ENCODE results near the gene SLC25A1. TPM values are rescaled to one million over a fixed set of nuclear protein-coding genes. Genes with fewer than 3 reads are reported as not detected.
A peak's percentile ranks its signal among the peaks of the same experiment; 100 is the strongest.

The SLC25A1 gene
- total RNA-seq, 1 donor, result 63.7 TPM

DNA sequence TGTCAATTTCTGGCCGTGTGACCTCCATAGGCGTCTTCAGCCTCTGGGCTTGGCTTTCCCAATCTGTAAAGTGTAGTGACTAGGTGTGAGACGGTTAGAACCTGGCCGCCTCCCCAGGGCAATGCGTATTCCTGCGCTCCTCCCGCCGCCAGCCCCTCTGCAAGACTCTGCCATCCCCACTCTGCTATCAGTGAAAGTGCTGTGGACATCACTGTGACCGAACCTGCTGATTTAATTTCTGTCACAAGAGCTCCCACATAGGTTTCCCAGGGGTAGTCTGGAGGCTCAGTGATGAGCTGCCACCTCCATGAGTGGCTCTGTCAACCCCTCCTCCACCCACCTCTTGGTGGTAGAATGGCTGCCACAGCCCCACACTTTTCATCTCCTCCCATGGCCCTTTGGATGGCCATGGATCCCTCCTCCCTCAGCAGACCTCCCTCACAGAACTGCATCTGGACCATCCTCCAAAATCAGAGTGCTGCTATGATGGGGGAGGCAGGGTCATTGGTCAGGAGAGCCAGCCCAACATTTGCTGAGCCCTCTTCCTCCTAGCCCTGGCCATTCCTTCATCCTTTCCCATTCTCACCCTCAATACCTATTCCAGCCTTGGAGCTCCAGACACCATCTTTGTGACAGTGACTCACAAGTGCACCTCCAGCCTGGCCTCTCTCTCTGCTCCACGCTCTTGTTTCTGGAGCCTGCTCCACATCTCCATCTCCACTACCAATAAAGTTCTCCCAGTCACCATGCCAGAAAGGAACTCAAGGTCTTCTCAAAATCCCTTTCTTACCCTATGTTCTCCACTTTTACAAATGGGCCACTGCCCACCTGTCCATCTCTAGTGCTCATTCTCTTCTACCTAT lies 27.0 kb downstream of the SLC25A1 start:
- H4K20me1 ChIP-seq (ENCODE audit: insufficient read depth, low read length), result no peaks in the 10 kb centered on the region
- peak; percentile 84 for DNase-seq (ENCODE audit: insufficient read length, low spot score, missing footprints)
- no peak overlapping the region for H2AFZ ChIP-seq (ENCODE audit: low read length)
- TF ChIP-seq, protein P1, sequence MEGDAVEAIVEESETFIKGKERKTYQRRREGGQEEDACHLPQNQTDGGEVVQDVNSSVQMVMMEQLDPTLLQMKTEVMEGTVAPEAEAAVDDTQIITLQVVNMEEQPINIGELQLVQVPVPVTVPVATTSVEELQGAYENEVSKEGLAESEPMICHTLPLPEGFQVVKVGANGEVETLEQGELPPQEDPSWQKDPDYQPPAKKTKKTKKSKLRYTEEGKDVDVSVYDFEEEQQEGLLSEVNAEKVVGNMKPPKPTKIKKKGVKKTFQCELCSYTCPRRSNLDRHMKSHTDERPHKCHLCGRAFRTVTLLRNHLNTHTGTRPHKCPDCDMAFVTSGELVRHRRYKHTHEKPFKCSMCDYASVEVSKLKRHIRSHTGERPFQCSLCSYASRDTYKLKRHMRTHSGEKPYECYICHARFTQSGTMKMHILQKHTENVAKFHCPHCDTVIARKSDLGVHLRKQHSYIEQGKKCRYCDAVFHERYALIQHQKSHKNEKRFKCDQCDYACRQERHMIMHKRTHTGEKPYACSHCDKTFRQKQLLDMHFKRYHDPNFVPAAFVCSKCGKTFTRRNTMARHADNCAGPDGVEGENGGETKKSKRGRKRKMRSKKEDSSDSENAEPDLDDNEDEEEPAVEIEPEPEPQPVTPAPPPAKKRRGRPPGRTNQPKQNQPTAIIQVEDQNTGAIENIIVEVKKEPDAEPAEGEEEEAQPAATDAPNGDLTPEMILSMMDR (IDR thresholded peaks at IDR 0.05; ENCODE audit: extremely low read depth, low read depth, low read length), result no peak
- H3K79me2 ChIP-seq (ENCODE audit: insufficient read depth, low read length), result no peaks in the 10 kb centered on the region
- no peak overlapping the region for H3K4me3 ChIP-seq (ENCODE audit: insufficient read depth, low read length)
- no peaks in the 10 kb centered on the region for H3K9me3 ChIP-seq (ENCODE audit: low read depth, low read length)
- no peaks in the 10 kb centered on the region for H3K4me1 ChIP-seq (ENCODE audit: insufficient read depth, low read length)
- H3K36me3 ChIP-seq (ENCODE audit: insufficient read depth, low read length), result no peaks in the 10 kb centered on the region
- no peak overlapping the region for H3K4me2 ChIP-seq (ENCODE audit: insufficient read depth, low read length)
- H3K27ac ChIP-seq (ENCODE audit: low read depth, low read length), result no peak overlapping the region
- H3K27me3 ChIP-seq (ENCODE audit: insufficient read depth, low read length), result peaks cover 56% of the 10 kb centered on the region

DNA sequence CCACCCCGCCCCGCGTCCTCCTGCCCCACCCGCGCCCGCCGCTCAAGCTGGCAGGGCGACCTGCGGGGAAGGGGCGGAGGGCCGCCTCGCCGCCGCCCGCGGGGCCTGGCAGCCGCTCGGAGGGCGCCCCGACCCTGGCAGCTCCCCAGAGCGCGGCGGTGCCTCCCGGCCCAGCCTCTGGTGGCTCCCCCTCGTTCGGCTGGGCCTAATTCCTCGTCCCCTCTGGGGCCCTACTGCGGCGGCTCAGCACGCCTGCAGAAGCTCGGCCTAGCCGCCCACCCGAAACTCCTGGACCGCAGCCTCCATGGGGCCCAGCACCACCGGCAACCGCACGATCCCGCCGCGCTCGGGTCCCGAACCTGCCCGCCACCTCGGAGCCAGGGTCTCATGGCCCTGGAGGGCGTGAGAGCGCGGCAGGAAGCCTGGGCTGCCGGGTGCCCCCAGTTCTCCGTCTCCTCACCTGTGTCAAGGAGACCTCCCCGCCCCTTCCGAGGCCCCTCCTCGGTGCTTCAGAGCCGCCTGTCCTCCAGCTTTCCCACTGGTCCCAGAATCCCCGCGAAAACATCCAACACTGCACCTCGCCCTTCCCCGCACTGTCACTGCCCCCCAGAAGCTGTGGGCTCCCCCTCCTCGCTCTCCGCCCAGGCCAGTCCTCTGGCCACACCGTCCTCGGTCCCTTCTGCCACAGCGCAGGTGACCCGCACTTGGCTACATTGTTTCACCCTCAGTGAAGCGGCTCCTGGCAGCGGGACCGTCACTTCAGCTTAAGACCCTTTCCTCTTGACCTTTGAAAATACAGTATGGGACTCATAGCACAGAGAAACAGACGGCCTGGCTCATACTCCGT lies 27.8 kb downstream of the SLC25A1 start:
- peak; percentile 65 for DNase-seq (ENCODE audit: insufficient read length, low spot score, missing footprints)
- Histone ChIP-seq H2AFZ (ENCODE audit: low read length) (no peak overlapping the region), H3K27ac (ENCODE audit: low read depth, low read length) (no peak overlapping the region), H3K4me2 (ENCODE audit: insufficient read depth, low read length) (no peak overlapping the region), H3K27me3 (ENCODE audit: insufficient read depth, low read length) (peaks cover 56% of the 10 kb centered on the region), H3K36me3 (ENCODE audit: insufficient read depth, low read length) (no peaks in the 10 kb centered on the region), H3K79me2 (ENCODE audit: insufficient read depth, low read length) (no peaks in the 10 kb centered on the region), H3K9me3 (ENCODE audit: low read depth, low read length) (no peaks in the 10 kb centered on the region), H4K20me1 (ENCODE audit: insufficient read depth, low read length) (no peaks in the 10 kb centered on the region), H3K4me3 (ENCODE audit: insufficient read depth, low read length) (no peak overlapping the region), H3K4me1 (ENCODE audit: insufficient read depth, low read length) (no peaks in the 10 kb centered on the region)
- TF ChIP-seq, protein P1 (IDR thresholded peaks at IDR 0.05; ENCODE audit: extremely low read depth, low read depth, low read length), result no peak

DNA sequence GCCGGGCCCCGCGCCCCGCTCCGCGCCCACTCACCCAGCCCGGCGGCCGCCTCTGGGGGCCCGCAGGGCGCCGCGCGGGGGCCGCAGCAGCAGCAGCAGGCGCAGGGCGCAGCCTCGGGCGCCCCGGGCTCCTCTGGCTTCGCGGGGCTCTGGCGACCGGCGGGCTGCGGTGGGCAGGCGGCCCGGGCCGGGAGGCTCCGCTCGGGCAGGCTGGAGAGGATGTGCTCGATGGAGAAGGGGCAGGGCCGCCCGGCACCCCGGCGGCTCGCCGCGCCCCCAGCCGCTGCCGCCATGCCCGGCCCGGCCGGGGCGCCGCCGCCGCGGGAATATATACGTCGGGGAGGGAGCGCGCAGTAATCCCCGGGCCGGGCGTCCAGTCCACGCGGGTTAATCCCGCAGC lies 28.5 kb downstream of the SLC25A1 start, which contains the start of gene GSC2:
Gene GSC2, minus strand, starts transcription at position 302 of the 400 bp plus-strand sequence. Its CDS starts 9 bp downstream, at position 293.
- Histone ChIP-seq H3K27me3 (ENCODE audit: insufficient read depth, low read length) (peaks cover 56% of the 10 kb centered on the region), H3K4me2 (ENCODE audit: insufficient read depth, low read length) (no peak within 1 kb of the TSS), H2AFZ (ENCODE audit: low read length) (no peak within 1 kb of the TSS), H3K4me1 (ENCODE audit: insufficient read depth, low read length) (no peaks in the 10 kb centered on the region), H3K79me2 (ENCODE audit: insufficient read depth, low read length) (no peaks in the 10 kb centered on the region), H3K4me3 (ENCODE audit: insufficient read depth, low read length) (no peak within 1 kb of the TSS), H4K20me1 (ENCODE audit: insufficient read depth, low read length) (no peaks in the 10 kb centered on the region), H3K27ac (ENCODE audit: low read depth, low read length) (no peak within 1 kb of the TSS), H3K9me3 (ENCODE audit: low read depth, low read length) (no peaks in the 10 kb centered on the region), H3K36me3 (ENCODE audit: insufficient read depth, low read length) (no peaks in the 10 kb centered on the region)
- TF ChIP-seq, protein P1 (IDR thresholded peaks at IDR 0.05; ENCODE audit: extremely low read depth, low read depth, low read length), result no peak
- DNase-seq (ENCODE audit: insufficient read length, low spot score, missing footprints), result peak; percentile 79
